Fibroblast of lung (primary cell): ENCODE data around the gene CHORDC1. TPM values are rescaled to one million over a fixed set of nuclear protein-coding genes. Genes with fewer than 3 reads are reported as not detected.
"Not testable (repeated sequence)": the region's sequence is repeated elsewhere in the genome, so short reads cannot be mapped to it uniquely, and the experiment has no call there.

Experiments
- DNase-seq, 2 donors: peaks; one replicate each; pipeline versions ENCODE4 v3.0.0 to v3.0.0-alpha.2; 2010; ENCODE audit warnings: low read depth in 2 of 2
- H2AFZ ChIP-seq: 2 replicates; pipeline ENCODE4 v1.5.1; 2012; ENCODE audit warnings: low read length, control low read depth, inconsistent platforms
- H3K27ac ChIP-seq: 2 replicates; pipeline ENCODE4 v1.5.1; 2011; ENCODE audit warnings: low read length, control low read depth; ENCODE audit not compliant: insufficient read depth
- H3K27me3 ChIP-seq: 2 replicates; pipeline ENCODE4 v1.5.1; 2011; ENCODE audit warnings: mild to moderate bottlenecking, low read length; ENCODE audit not compliant: control insufficient read depth, insufficient read depth
- H3K36me3 ChIP-seq: 2 replicates; pipeline ENCODE4 v1.5.1; 2011; ENCODE audit warnings: low read length; ENCODE audit not compliant: control insufficient read depth, insufficient read depth
- H3K4me1 ChIP-seq: 2 replicates; pipeline ENCODE4 v1.5.1; 2011; ENCODE audit warnings: low read length; ENCODE audit not compliant: control insufficient read depth, insufficient read depth; ENCODE audit errors: extremely low read depth
- H3K4me2 ChIP-seq: 2 replicates; pipeline ENCODE4 v1.5.1; 2011; ENCODE audit warnings: low read length, control low read depth; ENCODE audit not compliant: insufficient read depth; ENCODE audit errors: extremely low read depth
- H3K4me3 ChIP-seq, 4 experiments: fragments of 200-600 bp in 1 of 4; sonication (generic) in 1 of 4; replicated peaks in 1 of 4; 2 replicates each; pipeline ENCODE4 v1.5.1; 2011 to 2016; ENCODE audit warnings: low read length in 4 of 4, low read depth in 3 of 4, mild to moderate bottlenecking in 3 of 4, control low read depth in 2 of 4, inconsistent platforms in 1 of 4, mixed read lengths in 1 of 4; ENCODE audit not compliant: insufficient read depth in 1 of 4; ENCODE audit errors: control extremely low read depth in 1 of 4
- H3K79me2 ChIP-seq: 2 replicates; pipeline ENCODE4 v1.5.1; 2012; ENCODE audit warnings: mild to moderate bottlenecking, low read length, inconsistent platforms; ENCODE audit not compliant: control insufficient read depth, insufficient read depth
- H3K9ac ChIP-seq: 2 replicates; pipeline ENCODE4 v1.5.1; 2011; ENCODE audit warnings: mild to moderate bottlenecking, low read length, control low read depth; ENCODE audit not compliant: insufficient read depth
- H3K9me3 ChIP-seq: 2 replicates; pipeline ENCODE4 v1.5.1; 2012; ENCODE audit warnings: low read depth, low read length; ENCODE audit not compliant: control insufficient read depth, insufficient read depth
- H4K20me1 ChIP-seq: 2 replicates; pipeline ENCODE4 v1.5.1; 2011; ENCODE audit warnings: low read length; ENCODE audit not compliant: control insufficient read depth, insufficient read depth; ENCODE audit errors: extremely low read depth
- CTCF ChIP-seq, 2 donors: IDR thresholded peaks in 1 of 2; conservative IDR thresholded peaks in 1 of 2; 1 replicate in 1 of 2; 2 replicates in 1 of 2; pipeline ENCODE4 v1.5.1; 2011 to 2012; ENCODE audit warnings: low read length in 2 of 2, control low read depth in 1 of 2, inconsistent platforms in 1 of 2, low read depth in 1 of 2, mild to moderate bottlenecking in 1 of 2
- EZH2 ChIP-seq: IDR thresholded peaks from 2 replicates; pipeline ENCODE4 v1.5.1; 2012; ENCODE audit warnings: low read length, control low read depth, mild to moderate bottlenecking; ENCODE audit errors: missing control alignments
- polyA plus RNA-seq, 2 donors: library from polyadenylated mRNA; depleted of rRNA in 1 of 2; stranded (reverse) in 1 of 2; unstranded in 1 of 2; fragments of >200 nt; gene quantifications; 2 replicates each; pipeline ENCODE4 v1.2.1, GENCODE V29; 2011 to 2012; ENCODE audit warnings: missing spikeins in 1 of 2
- total RNA-seq: library from RNA; depleted of rRNA; stranded (reverse); fragments of >200 nt; gene quantifications from 2 replicates; pipeline ENCODE4 v1.2.1, GENCODE V29; 2014

The CHORDC1 gene
- total and polyA plus RNA-seq, 2 donors (not counting 1 experiment from before 2014, with no cell fraction given) = 15.8 to 46.9 TPM

GRCh38 chr11:90242894-90243416, 20.1 kb upstream of the CHORDC1 start:
- no peak overlapping the region for H3K9ac ChIP-seq
- no peak overlapping the region for H3K4me3 ChIP-seq
- H3K4me2 ChIP-seq = no peak overlapping the region
- H3K79me2 ChIP-seq = no peaks in the 10 kb centered on the region
- no peak for DNase-seq
- no peak overlapping the region for H3K27ac ChIP-seq
- no peak for TF ChIP-seq CTCF (conservative IDR thresholded peaks at IDR 0.05 in 1 of 2, IDR thresholded peaks at IDR 0.05 in 1 of 2; ENCODE audit: low read depth in 1 of 2, low read length in 2 of 2)
- TF ChIP-seq EZH2 = no peak
- no peaks in the 10 kb centered on the region for H3K27me3 ChIP-seq
- H3K4me1 ChIP-seq = no peaks in the 10 kb centered on the region
- no peaks in the 10 kb centered on the region for H4K20me1 ChIP-seq
- H2AFZ ChIP-seq = no peak overlapping the region
- H3K36me3 ChIP-seq = no peaks in the 10 kb centered on the region
- no peaks in the 10 kb centered on the region for H3K9me3 ChIP-seq

GRCh38 chr11:90241414-90241813, 18.6 kb upstream of the CHORDC1 start:
- DNase-seq = no peak
- H3K4me3 ChIP-seq = no peak overlapping the region
- H3K4me2 ChIP-seq = no peak overlapping the region
- no peaks in the 10 kb centered on the region for H3K9me3 ChIP-seq
- H4K20me1 ChIP-seq = no peaks in the 10 kb centered on the region
- H2AFZ ChIP-seq = no peak overlapping the region
- H3K36me3 ChIP-seq = no peaks in the 10 kb centered on the region
- no peaks in the 10 kb centered on the region for H3K4me1 ChIP-seq
- no peak overlapping the region for H3K9ac ChIP-seq
- TF ChIP-seq EZH2 (no peak), CTCF (conservative IDR thresholded peaks at IDR 0.05 in 1 of 2, IDR thresholded peaks at IDR 0.05 in 1 of 2; ENCODE audit: low read depth in 1 of 2, low read length in 2 of 2) (no peak)
- H3K27me3 ChIP-seq = no peaks in the 10 kb centered on the region
- H3K79me2 ChIP-seq = no peaks in the 10 kb centered on the region
- H3K27ac ChIP-seq = no peak overlapping the region

GRCh38 chr11:90239967-90240636, 17.3 kb upstream of the CHORDC1 start:
- not testable (repeated sequence) for H3K27me3 ChIP-seq, H3K4me2 ChIP-seq

More at GRCh38 chr11:90239967-90240636, 17.3 kb upstream of the CHORDC1 start:
- not testable (repeated sequence) for H3K9me3 ChIP-seq, DNase-seq, H3K79me2 ChIP-seq, H3K27ac ChIP-seq, H3K36me3 ChIP-seq, H4K20me1 ChIP-seq, H2AFZ ChIP-seq, H3K4me3 ChIP-seq, H3K9ac ChIP-seq, H3K4me1 ChIP-seq
